K562 (cell line): ENCODE measurements around the gene WDPCP. TPM values are rescaled to one million over a fixed set of nuclear protein-coding genes. Genes with fewer than 3 reads are reported as not detected.

Experiments used
- ATAC-seq: fragments of 200-7000 bp; cut with Tn5 transposase; 3 replicates; pipeline ENCODE4 v1.9.1; 2020; ENCODE audit warnings: moderate library complexity
- BruUV-seq: library from RNA; stranded (reverse); fragments of 400-500 nt; replicated peaks from 2 replicates; lab custom pipeline; 2021; lab: Mats Ljungman, UMichigan
- CTCF ChIA-PET: fragments of 300-600 bp; formaldehyde crosslinking; extraction: SDS; loops from one replicate; lab custom pipeline; 2021; ENCODE audit warnings: low intra/inter-chr PET ratio; lab: Yijun Ruan, JAX
- POLR2A ChIA-PET: fragments of 300-600, 350-650 bp; sonication (Branson Sonifier 250); formaldehyde crosslinking; extraction: SDS; loops from one replicate; lab custom pipeline; 2021; ENCODE audit warnings: antibody characterized with exemption, inconsistent platforms; lab: Yijun Ruan, JAX
- DNase-seq, 4 experiments: peaks; one replicate each; pipeline versions ENCODE4 v3.0.0 to v3.0.0-alpha.2; 2011 to 2018; ENCODE audit warnings: low spot score in 3 of 4, mixed read lengths in 3 of 4; ENCODE audit errors: extremely low read depth in 1 of 4
- FAIRE-seq: peaks from 2 replicates; lab custom pipeline; 2011; peaks lifted over from hg19 to GRCh38; lab: Jason Lieb, UNC
- H2AFZ ChIP-seq: 2 replicates; pipeline ENCODE4 v1.6.0; 2011; ENCODE audit warnings: low read depth, low read length, control low read depth, inconsistent platforms
- H3K27ac ChIP-seq: fragments of 200-600 bp; 3 replicates; pipeline ENCODE4 v1.8.0; 2011; ENCODE audit warnings: low read depth, mild to moderate bottlenecking, control low read depth, inconsistent platforms, low read length, moderate library complexity, mixed read lengths; ENCODE audit errors: extremely low read depth
- H3K27me3 ChIP-seq, 2 experiments: fragments of 300-600 bp in 1 of 2; 2 replicates in 1 of 2; 3 replicates in 1 of 2; pipeline versions ENCODE4 v1.6.0 to v1.8.0; 2011; ENCODE audit warnings: inconsistent platforms in 2 of 2, low read length in 2 of 2, mild to moderate bottlenecking in 1 of 2, mixed read lengths in 1 of 2, moderate library complexity in 1 of 2; ENCODE audit not compliant: control insufficient read depth in 2 of 2, insufficient read depth in 2 of 2
- H3K36me3 ChIP-seq: fragments of 300-600 bp; 3 replicates; pipeline ENCODE4 v1.8.0; 2011; ENCODE audit warnings: mild to moderate bottlenecking, low read length, inconsistent platforms; ENCODE audit not compliant: control insufficient read depth, insufficient read depth
- H3K4me1 ChIP-seq, 2 experiments: fragments of 200-600 bp in 1 of 2; replicated peaks in 1 of 2; 2 replicates in 1 of 2; 3 replicates in 1 of 2; pipeline versions ENCODE4 v1.5.1 to v1.8.0; 2011; ENCODE audit warnings: inconsistent platforms in 2 of 2, low read length in 2 of 2, mild to moderate bottlenecking in 1 of 2, mixed read lengths in 1 of 2, moderate library complexity in 1 of 2; ENCODE audit not compliant: control insufficient read depth in 2 of 2, insufficient read depth in 2 of 2
- H3K4me2 ChIP-seq: 2 replicates; pipeline ENCODE4 v1.6.1; 2011; ENCODE audit warnings: low read length, control low read depth, inconsistent platforms, mixed read lengths; ENCODE audit not compliant: insufficient read depth
- H3K4me3 ChIP-seq: fragments of 200-600 bp; sonication (generic), shearing (Covaris generic); 2 replicates; pipeline ENCODE4 v1.5.1; 2016; ENCODE audit warnings: control low read depth, inconsistent platforms
- H3K79me2 ChIP-seq: fragments of 200-600 bp; 3 replicates; pipeline ENCODE4 v1.8.0; 2011; ENCODE audit warnings: low read length, inconsistent platforms; ENCODE audit not compliant: control insufficient read depth, insufficient read depth
- H3K9ac ChIP-seq, 2 experiments: 2 replicates each; pipeline versions ENCODE4 v1.6.0 to v1.6.1; 2011; ENCODE audit warnings: low read depth in 2 of 2, low read length in 2 of 2, control low read depth in 1 of 2, inconsistent platforms in 1 of 2, mild to moderate bottlenecking in 1 of 2, mixed read lengths in 1 of 2; ENCODE audit not compliant: insufficient read depth in 1 of 2
- H3K9me1 ChIP-seq: one replicate; pipeline ENCODE4 v1.6.0; 2011; ENCODE audit warnings: inconsistent platforms, mild to moderate bottlenecking, low read length, moderate library complexity; ENCODE audit not compliant: control insufficient read depth, insufficient read depth
- H3K9me3 ChIP-seq: replicated peaks from 2 replicates; pipeline ENCODE4 v1.5.1; 2011; ENCODE audit warnings: low read depth, low read length, inconsistent platforms; ENCODE audit not compliant: control insufficient read depth, insufficient read depth
- H4K20me1 ChIP-seq: replicated peaks from 2 replicates; pipeline ENCODE4 v1.6.1; 2011; ENCODE audit warnings: low read length, inconsistent platforms, mixed read lengths; ENCODE audit not compliant: control insufficient read depth, insufficient read depth
- BCOR ChIP-seq: fragments of 450-650 bp; IDR thresholded peaks from 2 replicates; pipeline ENCODE4 v1.6.1; 2016
- GTF2F1 ChIP-seq: IDR thresholded peaks from 2 replicates; pipeline ENCODE4 v1.6.1; 2011; ENCODE audit warnings: low read depth, low read length, improper control_type of control experiment
- MAFG ChIP-seq: fragments of 450-650 bp; conservative IDR thresholded peaks from 2 replicates; pipeline ENCODE4 v1.6.1; 2016; ENCODE audit warnings: missing genetic modification characterization, missing compliant biosample characterization
- RFX1 ChIP-seq: fragments of 450-650 bp; IDR thresholded peaks from 2 replicates; pipeline ENCODE4 v1.6.1; 2016; ENCODE audit warnings: mild to moderate bottlenecking, moderate library complexity
- RFX5 ChIP-seq: IDR thresholded peaks from 2 replicates; pipeline ENCODE4 v1.6.1; 2011; ENCODE audit warnings: low read depth, mild to moderate bottlenecking, improper control_type of control experiment, low read length
- ZNF274 ChIP-seq: IDR thresholded peaks from 2 replicates; pipeline ENCODE4 v1.6.1; 2011; ENCODE audit warnings: low read depth, mild to moderate bottlenecking, low read length, moderate library complexity, borderline replicate concordance
- WGBS: fragments of 100-300 bp; shearing (Covaris generic); methylation state at CpG from one replicate; pipeline ENCODE4 v1.1.6; 2016; ENCODE audit warnings: low coverage, mixed read lengths; ENCODE audit not compliant: insufficient coverage; ENCODE audit errors: missing lambda C conversion rate; 5-methylcytosine and 5-hydroxymethylcytosine counted together
- in situ Hi-C: fragments of 300-500 bp; cut with MboI; formaldehyde crosslinking; loops from 4 replicates; pipeline ENCODE4 v1.15.0; 2018; ENCODE audit warnings: inconsistent platforms, mixed read lengths
- intact Hi-C: fragments of 100-400 bp; cut with micrococcal nuclease; formaldehyde crosslinking; loops from 2 replicates; pipeline ENCODE4 v1.14.2; 2022
- polyA plus RNA-seq, 8 experiments: library from polyadenylated mRNA; depleted of rRNA in 4 of 8; stranded (reverse) in 5 of 8; unstranded in 3 of 8; fragments of >200 nt; fragmentation: Nextera tagmentation in 2 of 8; fragmentation: Illumina TruSeq in 1 of 8; extraction: Ambion mirVana in 2 of 8; extraction: Trizol in 1 of 8; gene quantifications; 2 replicates each; pipeline versions ENCODE4 v1.2.1 to v1.2.3, GENCODE V29; 2011 to 2014; ENCODE audit warnings: inconsistent platforms in 1 of 8, missing spikeins in 1 of 8
- total RNA-seq, 7 experiments: library from RNA; depleted of rRNA in 6 of 7; stranded (reverse); fragments of >200 nt in 6 of 7; fragmentation: Illumina TruSeq in 2 of 7; extraction: Trizol in 2 of 7; gene quantifications; 2 replicates each; pipeline versions ENCODE4 v1.2.1 to v1.2.3, GENCODE V29; 2011 to 2021; ENCODE audit warnings: low replicate concordance in 1 of 7
- TF ChIP-seq, protein P1 (sequence below): fragments of 450-650 bp; formaldehyde crosslinking; IDR thresholded peaks from 2 replicates; pipeline ENCODE4 v1.4.0; 2022; ENCODE audit warnings: missing genetic modification characterization
- TF ChIP-seq, protein P2 (sequence below), 2 experiments: fragments of 450-650 bp in 1 of 2; sonication (generic) in 1 of 2; formaldehyde crosslinking; conservative IDR thresholded peaks; 2 replicates each; pipeline versions ENCODE4 v1.4.0 to v1.8.1; 2020 to 2022; ENCODE audit warnings: mild to moderate bottlenecking in 1 of 2, missing genetic modification reagents in 1 of 2

Gene WDPCP
- total and polyA plus RNA-seq, 9 of the 15 experiments (the other 6 are each of a cell fraction or from before 2014, with no cell fraction given), result 1.4 to 6.4 (median 5.5) TPM

DNA sequence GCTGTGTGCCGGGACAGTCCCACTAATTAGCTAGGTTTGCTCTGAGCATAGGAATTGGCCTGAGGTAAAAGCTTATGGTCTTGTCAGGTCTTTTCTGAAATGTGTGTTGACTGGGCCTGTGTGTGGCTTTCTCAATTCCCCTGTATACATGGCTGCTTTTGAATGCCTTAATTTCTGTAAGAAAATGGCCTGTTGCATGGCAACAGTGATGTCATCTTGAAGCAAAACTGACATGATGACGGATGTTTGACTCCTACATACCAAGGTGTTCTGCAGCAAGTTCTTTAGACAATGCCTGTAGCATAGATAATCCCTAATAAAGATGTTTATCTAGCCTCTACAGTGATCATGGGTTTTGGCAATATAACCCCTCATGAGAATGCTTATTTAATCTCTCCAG is 339.1 kb downstream of the WDPCP start:
- ChIA-PET CTCF (no interaction called here), POLR2A (no interaction called here)
- 3% methylated on average over 2 of the region's 2 CpGs for WGBS
- Histone ChIP-seq H3K9me3 (no peaks in the 10 kb centered on the region), H3K9ac (no peak overlapping the region), H3K9me1 (no peaks in the 10 kb centered on the region), H3K27me3 (no peaks in the 10 kb centered on the region), H3K4me3 (no peak overlapping the region), H3K36me3 (no peaks in the 10 kb centered on the region), H4K20me1 (no peaks in the 10 kb centered on the region), H3K4me2 (no peak overlapping the region), H3K79me2 (no peaks in the 10 kb centered on the region), H2AFZ (no peak overlapping the region), H3K4me1 (no peaks in the 10 kb centered on the region), H3K27ac (no peak overlapping the region)
- no TSS peak for BruUV-seq
- ATAC-seq, result no peak
- FAIRE-seq, result no peak
- DNase-seq, result no peak
- intact Hi-C loops (no loop called here), in situ Hi-C loops (no loop called here)
- TF ChIP-seq RFX5, result 0 out of 2 replicates have a peak, but pooled peaks have one; percentile 39
- peak; percentile 17; the same call in 1 of the 2 replicates for TF ChIP-seq RFX1
- TF ChIP-seq, protein P1, sequence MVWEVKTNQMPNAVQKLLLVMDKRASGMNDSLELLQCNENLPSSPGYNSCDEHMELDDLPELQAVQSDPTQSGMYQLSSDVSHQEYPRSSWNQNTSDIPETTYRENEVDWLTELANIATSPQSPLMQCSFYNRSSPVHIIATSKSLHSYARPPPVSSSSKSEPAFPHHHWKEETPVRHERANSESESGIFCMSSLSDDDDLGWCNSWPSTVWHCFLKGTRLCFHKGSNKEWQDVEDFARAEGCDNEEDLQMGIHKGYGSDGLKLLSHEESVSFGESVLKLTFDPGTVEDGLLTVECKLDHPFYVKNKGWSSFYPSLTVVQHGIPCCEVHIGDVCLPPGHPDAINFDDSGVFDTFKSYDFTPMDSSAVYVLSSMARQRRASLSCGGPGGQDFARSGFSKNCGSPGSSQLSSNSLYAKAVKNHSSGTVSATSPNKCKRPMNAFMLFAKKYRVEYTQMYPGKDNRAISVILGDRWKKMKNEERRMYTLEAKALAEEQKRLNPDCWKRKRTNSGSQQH, result no peak

DNA sequence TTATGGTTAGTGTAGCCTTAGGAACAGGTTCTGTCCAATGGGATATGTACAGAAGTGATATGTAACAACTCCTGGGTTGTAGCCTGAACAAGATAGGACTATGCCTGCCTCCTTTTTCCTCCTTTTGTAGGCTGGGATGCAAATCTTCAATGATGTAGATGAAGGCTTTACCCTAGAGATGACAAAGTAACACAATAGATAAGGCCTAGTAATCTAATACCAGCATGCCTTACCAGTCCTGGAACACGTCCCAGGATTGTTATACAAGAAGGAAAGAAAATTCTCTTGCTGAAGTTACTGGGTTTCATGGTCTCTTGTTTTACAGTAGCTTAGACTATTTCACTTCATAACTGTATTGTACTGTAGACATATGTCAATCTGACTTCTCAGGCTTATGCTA is 345.5 kb downstream of the WDPCP start:
- in situ Hi-C loops, result no loop called here
- FAIRE-seq (no peak), DNase-seq (no peak), ATAC-seq (no peak)
- no peaks in the 10 kb centered on the region for H3K36me3 ChIP-seq
- ChIA-PET POLR2A (interaction anchor here (1.3 kb wide), 1 partner anchor 10 kb away, joined by 3 read pairs; no protein-coding TSS in a partner anchor), CTCF (no interaction called here)
- H4K20me1 ChIP-seq, result no peaks in the 10 kb centered on the region
- H3K9ac ChIP-seq, result no peak overlapping the region
- no peaks in the 10 kb centered on the region for H3K9me3 ChIP-seq
- H3K4me1 ChIP-seq, result no peaks in the 10 kb centered on the region
- no TSS peak for BruUV-seq
- no peaks in the 10 kb centered on the region for H3K79me2 ChIP-seq
- H3K27ac ChIP-seq, result no peak overlapping the region
- H2AFZ ChIP-seq, result no peak overlapping the region
- TF ChIP-seq GTF2F1 (no peak), MAFG (tag) (no peak), ZNF274 (no peak), BCOR (no peak)
- TF ChIP-seq, protein P2, sequence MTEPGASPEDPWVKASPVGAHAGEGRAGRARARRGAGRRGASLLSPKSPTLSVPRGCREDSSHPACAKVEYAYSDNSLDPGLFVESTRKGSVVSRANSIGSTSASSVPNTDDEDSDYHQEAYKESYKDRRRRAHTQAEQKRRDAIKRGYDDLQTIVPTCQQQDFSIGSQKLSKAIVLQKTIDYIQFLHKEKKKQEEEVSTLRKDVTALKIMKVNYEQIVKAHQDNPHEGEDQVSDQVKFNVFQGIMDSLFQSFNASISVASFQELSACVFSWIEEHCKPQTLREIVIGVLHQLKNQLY (CRISPR knock-in tag; conservative IDR thresholded peaks at IDR 0.05), result no peak
- 0% methylated on average over 1 of the region's 1 CpG for WGBS
- H3K27me3 ChIP-seq, result no peaks in the 10 kb centered on the region
- intact Hi-C loops, result no loop called here
- no peak overlapping the region for H3K4me3 ChIP-seq
- no peaks in the 10 kb centered on the region for H3K9me1 ChIP-seq
- H3K4me2 ChIP-seq, result no peak overlapping the region
